HG03196 (cell line): ENCODE data around the gene CLDN5.

Source experiments
- ATAC-seq: cut with Tn5 transposase; IDR thresholded peaks from one replicate; pipeline ENCODE4 v1.9.1; 2021; ENCODE audit not compliant: unreplicated experiment

CLDN5 gene

DNA sequence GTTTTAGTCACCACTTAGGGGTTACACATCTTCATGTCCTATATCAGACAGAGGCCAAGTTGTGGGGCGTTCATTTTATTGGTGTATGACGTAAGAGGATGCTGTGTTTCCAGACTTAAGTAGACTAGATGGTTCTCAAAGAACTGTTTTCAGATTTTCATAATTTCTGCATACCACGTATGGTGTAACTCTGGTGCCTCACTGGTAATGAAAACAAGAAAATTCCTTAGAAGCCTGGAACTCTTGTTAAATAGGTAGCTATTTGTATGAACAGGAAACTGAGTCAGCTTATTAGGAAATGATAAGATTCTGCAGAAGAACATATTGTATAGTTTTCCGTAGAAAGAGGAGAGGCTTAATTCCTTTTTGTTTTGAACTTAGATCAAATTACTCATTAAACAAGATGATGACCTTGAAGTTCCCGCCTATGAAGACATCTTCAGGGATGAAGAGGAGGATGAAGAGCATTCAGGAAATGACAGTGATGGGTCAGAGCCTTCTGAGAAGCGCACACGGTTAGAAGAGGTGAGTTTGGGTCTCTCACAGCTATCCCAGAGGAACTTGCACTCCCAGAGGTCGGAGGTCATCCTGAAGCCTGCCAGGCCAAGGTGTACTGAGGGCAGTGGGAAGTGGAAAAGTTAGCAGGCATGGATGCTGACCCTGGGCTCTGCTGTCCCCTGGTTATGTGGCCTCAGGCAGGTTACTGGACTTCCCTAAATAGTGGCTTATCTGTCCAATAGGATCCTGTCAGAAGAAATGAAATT is 40.5 kb downstream of the CLDN5 start:
- no peak for ATAC-seq

DNA sequence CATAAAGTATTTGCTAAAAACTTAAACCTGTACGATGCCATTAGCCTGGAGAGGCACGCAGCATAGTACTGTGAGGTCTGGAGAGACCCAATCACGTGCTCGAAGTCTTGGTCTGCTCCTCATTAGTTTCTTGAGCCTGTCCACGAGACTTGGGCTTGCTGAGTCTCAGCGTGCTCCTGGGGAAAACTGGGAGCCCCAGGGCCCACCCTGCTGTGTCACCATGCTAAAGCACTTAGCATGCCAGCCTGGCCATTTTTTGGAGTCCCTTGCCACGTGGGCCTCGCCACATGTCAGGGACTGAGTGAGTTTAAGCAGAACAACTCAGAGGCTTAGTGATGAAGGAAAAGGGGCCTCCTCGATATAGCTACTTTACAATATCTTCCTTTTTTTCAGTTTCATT is 41.9 kb downstream of the CLDN5 start:
- no peak for ATAC-seq

DNA sequence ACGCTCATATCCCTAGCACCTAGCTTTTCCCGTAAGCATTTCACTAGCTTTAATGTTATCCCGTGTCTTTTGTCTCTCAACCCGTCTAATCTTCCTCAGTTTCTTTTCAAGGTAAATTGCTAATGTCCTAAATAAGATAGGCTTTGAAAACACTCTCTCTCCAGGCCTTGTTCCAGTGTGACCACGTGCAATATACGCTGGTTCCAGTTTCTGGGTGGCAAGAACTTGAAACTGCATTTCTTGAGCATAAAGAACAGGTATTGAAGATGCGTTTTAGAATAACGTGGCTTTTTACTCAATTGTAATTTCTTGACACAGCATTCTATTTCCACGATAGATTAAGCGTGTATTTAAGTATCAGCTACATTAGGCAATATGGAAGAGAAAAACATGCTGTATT is 43.4 kb downstream of the CLDN5 start:
- ATAC-seq = no peak

DNA sequence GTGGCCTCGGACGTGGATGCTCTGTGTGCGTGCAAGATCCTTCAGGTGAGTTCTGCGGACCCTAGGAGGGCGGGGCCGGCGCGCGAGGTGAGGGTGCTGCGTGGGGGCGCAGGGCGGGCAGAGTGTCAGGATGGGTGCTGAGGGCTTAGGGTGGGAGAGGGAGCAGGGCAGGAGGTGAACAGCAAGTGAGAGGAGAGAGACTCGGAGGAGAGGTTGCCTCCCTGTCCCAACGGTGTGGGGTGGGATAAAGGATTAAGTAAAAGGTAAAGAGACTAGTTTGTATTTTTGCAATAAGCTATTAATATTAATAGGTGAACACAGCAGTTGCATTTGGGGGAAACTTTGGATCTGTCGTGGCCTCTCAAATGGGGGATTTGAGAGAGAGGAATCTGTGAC is 44.0 kb downstream of the CLDN5 start:
- no peak for ATAC-seq

DNA sequence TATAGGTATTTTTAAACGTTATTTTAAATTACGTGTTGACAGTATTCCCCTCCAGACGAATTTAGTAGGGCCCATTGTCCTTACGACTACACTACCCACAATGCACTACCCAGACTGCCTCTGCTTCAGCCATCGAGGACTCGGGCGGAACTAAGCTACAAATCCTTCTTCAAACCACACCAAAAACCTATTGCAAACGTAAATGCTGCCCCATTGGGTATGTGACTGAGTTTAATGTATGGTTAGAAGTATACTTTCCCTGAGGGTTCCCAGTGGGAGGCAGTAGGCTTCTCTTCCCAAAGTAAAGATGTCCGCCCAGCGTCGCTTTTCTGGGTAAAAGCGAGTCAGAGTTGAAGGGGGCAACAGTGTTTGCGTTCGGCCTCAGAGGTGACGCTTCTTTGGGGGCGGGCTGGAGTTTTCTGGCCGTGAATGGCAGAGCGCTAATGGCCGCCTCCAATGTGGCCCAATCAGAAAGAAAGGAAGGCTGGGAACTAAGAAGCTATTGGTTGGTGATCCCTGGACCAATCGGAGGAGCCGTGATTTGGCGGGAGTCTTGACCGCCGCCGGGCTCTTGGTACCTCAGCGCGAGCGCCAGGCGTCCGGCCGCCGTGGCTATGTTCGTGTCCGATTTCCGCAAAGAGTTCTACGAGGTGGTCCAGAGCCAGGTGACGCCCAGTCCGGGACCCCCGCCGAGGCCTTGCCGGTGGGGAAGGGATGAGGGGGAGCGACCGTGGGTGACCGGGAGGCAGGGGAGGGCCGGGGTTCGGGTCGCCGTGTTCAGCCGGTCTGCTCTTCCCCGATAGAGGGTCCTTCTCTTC is 44.6 kb downstream of the CLDN5 start, which contains the start of gene CDC45:
CDC45 (plus strand) TSS at position 566 of the 818 bp plus-strand sequence; CDS start at position 615, 49 bp downstream.
- peak; percentile 76 for ATAC-seq

DNA sequence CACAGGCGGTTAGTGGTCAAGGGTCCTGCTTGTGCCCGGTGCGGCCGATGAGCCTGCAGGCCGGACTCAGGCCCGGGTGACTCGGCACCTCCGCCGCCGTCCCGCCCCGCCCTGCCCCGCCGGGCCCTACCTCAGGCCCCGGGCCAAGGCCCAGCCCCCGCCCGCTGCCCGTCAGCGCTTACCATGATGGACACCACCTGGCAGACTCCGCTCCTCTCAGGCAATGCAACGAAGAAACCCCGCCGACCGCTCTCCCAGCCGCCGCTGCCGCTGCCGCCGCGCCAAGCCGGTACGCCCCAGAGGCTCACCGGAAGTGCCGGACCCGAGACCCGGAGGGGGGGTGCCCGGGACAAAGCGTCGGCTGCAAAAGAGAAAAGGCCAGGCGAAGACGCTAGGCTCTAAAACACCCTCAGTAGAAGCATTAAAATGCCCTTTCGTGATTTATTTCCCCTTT is 45.3 kb downstream of the CLDN5 start, which contains the start of gene UFD1:
UFD1 (minus strand) TSS at position 293 of the 454 bp plus-strand sequence; CDS start at position 185, 108 bp downstream.
- ATAC-seq = peak; percentile 43

- peak; percentile 4 for ATAC-seq
These were observed 45.9 kb downstream of the CLDN5 start for GRCh38 chr22:19478045-19478900.

- no peak for ATAC-seq
These were observed 46.7 kb downstream of the CLDN5 start for GRCh38 chr22:19477321-19478044.

DNA sequence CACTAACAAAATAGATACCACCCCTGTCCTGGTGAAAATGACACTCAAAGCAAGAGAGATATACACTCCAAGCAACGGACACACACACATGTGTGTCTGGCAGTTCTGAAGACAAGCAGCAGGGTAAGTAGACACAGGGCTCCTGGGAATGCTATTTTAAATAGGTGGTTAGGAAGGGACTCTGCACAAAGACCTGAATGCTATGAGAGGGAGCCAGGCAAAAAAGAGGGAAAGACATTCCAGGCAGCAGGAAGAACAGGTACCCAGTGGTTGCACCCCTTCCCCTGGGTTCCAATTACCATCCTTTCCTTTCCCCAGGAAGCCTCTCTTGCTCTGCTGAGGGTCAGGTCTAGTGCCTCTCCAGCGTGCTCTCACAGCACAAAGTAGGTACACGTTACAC is 48.2 kb downstream of the CLDN5 start:
- no peak for ATAC-seq

- ATAC-seq = no peak
These were observed 50.6 kb downstream of the CLDN5 start for GRCh38 chr22:19473578-19473977.
